HG03045 (cell line): ENCODE measurements around the gene MMAB.

Experiments used
- ATAC-seq: cut with Tn5 transposase; IDR thresholded peaks from one replicate; pipeline ENCODE4 v1.9.1; 2021; ENCODE audit warnings: mild to moderate bottlenecking, moderate library complexity; ENCODE audit not compliant: unreplicated experiment

The MMAB gene

DNA sequence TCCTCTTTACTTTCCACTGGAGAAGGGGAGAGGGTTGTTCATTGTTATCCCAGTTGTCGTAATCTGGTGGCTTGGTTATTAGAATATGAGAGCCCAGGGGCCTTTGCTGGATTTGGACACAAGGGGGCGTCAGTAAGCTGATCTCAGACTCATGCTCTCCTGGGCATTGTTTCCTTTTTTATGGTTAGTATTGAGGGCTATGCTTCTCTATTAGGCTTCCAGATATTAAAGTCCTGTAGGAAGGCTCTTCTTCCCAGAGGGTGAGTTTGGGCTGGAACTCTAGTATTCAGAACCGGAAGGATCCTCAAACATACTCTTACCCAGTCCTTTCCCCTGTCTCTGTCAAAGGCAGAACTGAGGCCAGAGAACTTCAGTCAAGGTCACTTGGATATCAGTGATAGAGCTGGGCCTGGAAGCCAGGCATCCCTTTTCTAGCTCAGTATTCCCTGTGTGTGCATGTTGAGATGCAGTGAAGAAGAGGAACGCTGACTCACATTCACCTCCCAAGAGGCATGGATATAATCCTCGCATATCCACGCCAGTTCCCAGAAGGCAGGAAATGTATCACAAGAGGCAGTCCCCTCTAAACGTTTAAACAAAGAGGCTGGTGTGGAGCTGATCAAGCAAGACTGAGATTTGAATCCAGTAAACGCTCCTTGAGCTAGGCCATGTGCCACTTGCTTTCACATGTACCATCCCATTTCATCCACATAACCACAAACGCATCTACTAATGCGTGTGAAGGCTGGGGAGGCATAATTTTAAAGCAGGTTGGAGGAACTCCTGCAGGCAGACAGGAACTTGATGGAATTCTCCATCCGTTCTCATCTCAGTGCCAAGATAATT is 54.3 kb downstream of the MMAB start:
- no peak for ATAC-seq

DNA sequence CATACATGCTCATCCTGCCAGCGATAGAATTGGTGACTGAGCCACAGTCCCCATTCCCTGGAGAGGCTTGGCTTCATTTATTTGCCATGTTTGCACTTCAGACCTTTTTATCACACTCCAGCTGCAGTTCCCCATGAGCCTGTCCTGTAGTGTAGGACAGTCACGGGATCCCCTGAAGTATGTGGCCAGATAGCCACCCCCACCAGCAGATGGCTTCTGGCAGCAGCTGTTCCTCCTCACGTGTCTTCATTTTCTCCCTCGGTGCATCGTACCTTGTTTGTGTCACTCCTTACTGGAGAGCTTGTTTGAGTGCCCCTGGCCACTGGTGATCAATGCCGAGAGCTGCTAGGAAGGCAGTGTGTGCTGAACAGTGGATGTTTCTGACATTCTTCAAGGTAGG is 55.7 kb downstream of the MMAB start:
- ATAC-seq = no peak

DNA sequence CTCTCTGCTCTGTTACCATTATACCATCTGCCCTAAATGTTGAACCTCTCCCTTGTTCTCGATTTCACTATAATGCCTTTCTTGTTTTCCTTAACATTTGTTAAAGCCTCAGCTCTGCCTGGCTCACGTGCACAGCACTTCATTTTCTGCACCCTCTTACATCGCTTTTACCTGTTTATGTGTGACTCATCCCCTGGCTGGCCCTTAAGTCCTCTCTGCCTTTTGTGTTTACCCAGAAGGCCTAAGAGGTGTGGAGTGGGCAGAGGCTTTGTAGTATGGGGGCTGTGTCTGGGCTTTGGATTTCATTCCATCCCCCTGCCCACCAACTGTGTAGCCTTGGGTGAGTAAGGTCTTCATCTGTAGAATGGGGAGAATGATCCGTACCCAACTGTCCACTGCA is 59.3 kb downstream of the MMAB start:
- no peak for ATAC-seq

DNA sequence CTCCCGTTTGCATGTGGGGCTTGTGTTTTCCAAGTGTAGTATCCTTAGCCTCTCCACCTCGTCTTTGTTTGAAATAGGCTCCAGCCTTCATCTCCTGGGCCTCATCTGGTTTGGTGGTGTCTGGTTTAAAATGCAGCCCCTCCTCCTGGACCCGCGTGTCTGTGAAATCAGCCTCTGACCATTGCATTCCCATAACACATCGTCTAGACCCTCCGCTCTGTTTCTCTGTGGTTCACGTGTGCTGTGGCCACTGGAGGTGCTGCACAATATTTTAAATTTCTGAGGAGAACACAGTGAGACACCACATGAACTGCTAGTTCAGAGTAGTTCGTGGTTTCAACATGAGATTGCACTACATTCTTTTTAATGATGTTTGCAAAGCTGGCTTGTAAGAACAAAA is 60.3 kb downstream of the MMAB start:
- no peak for ATAC-seq

DNA sequence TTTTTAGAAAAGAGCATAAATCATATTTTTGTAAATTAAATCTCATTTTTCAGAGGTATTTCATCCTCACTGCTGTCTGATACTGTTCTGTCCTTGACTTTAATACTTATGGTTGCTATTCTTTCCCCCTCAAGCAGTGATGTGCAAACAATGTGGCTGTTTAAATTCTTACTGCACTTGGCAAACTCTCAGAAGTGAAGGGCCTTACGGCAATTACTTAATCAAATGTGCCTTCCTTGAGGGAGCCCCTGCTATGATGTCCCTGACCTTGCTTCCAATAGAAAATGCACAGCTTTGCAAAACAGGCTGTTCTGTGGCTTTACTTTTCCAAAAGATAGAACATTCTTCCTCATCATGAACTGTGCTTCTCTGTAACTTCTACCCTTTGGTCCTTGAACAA is 60.7 kb downstream of the MMAB start:
- no peak for ATAC-seq

DNA sequence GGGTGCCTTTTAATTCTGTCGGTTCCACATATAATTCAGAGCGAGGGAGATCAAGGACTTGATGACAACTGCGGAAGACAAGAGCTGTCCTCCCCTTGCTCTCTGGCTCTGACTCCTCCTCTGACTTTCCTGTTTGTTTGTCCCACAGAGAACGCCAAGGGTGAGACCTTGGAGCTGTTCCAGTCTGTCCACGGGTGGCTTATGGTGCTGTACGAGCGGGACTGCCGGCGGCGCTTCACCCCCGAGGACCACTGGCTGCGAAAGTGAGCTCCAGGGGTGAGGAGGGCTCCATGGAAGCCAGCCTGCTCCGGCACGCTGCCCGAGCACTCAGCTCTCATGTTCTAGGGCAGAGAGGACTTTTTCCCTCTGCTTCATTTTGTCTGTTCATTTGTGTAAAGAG is 63.1 kb downstream of the MMAB start:
- ATAC-seq = no peak

DNA sequence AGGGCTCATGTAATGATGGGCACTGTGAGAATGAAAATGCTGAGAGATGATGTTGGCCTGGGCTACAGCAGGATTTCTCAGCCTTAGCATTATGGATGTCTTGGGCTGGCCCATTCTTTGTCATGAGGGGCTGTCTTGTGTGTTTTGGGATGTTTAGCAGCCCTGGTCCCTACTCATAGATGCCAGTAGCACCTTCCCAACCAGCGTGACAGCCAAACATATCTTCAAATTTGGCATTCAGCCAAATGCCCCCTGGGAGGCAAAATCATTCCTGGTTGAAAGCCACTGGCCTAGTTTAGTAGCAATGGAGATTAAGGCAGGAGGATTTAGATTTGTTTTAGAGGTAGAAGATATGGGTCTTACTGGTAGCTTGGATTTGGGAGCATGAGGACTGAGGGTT is 69.2 kb downstream of the MMAB start:
- no peak for ATAC-seq
